ENCODE data around the gene SBF2. TPM values are rescaled to one million over a fixed set of nuclear protein-coding genes. Genes with fewer than 3 reads are reported as not detected.
A peak's percentile ranks its signal among the peaks of the same experiment; 100 is the strongest.

The SBF2 gene
- total RNA-seq, 1 experiment from 2014 or later: 30.2 TPM

- H4K5ac ChIP-seq (ENCODE audit: insufficient read length, low read depth, low read length): no peak overlapping the region
- H3K9ac ChIP-seq (ENCODE audit: extremely low read depth, insufficient read length, low read length): no peak overlapping the region
- peaks cover 9% of the 10 kb centered on the region for H3K23me2 ChIP-seq (ENCODE audit: insufficient read length, low read depth, low read length, poor library complexity, severe bottlenecking)
- TF ChIP-seq CTCF (conservative IDR thresholded peaks at IDR 0.05): no peak
- no peak overlapping the region for H4K8ac ChIP-seq (replicated peaks; ENCODE audit: insufficient read length, low read depth, low read length)
- H3K4me3 Mint-ChIP-seq: peak overlapping the region; percentile 57 to 65; a peak in 4 of 5 replicates
- 0 out of 2 replicates have a peak, but pooled peaks cover 3% of the 10 kb centered on the region for H3K4me1 ChIP-seq (ENCODE audit: insufficient read depth, low read length)
- no peak overlapping the region for H2BK12ac ChIP-seq (ENCODE audit: insufficient read length, low read depth, low read length)
- no peak overlapping the region for H3K27ac Mint-ChIP-seq
- H3K79me2 ChIP-seq (ENCODE audit: insufficient read depth, low read length): no peaks in the 10 kb centered on the region
- peak overlapping the region; percentile 70 for H3K4me2 ChIP-seq (ENCODE audit: insufficient read depth, insufficient read length, low read length)
- no peak overlapping the region for H2AFZ ChIP-seq (ENCODE audit: low read length)
- no peaks in the 10 kb centered on the region; a peak in 1 of 5 replicates for H3K9me3 Mint-ChIP-seq
- no CpG with 5 or more reads among the region's 10 CpGs for WGBS (ENCODE audit: extremely low coverage, insufficient read length, low lambda C conversion rate)
- no peaks in the 10 kb centered on the region for H3K27me3 Mint-ChIP-seq (ENCODE audit: low read depth)
- no peak overlapping the region for H3K4ac ChIP-seq (ENCODE audit: low read depth, low read length)
- H4K91ac ChIP-seq (ENCODE audit: insufficient read length, low read depth, low read length): no peak overlapping the region
- no peak overlapping the region for H3K56ac ChIP-seq (ENCODE audit: insufficient read length, low read depth, low read length)
- no peak overlapping the region for H2BK20ac ChIP-seq (ENCODE audit: low read depth, low read length, poor library complexity, severe bottlenecking)
- no peak overlapping the region for H3K18ac ChIP-seq (ENCODE audit: insufficient read length, low read depth, low read length)
- no peak overlapping the region for H2BK5ac ChIP-seq (ENCODE audit: insufficient read length, low read length)
- no peaks in the 10 kb centered on the region for H3K9me3 ChIP-seq (ENCODE audit: control insufficient read depth, low read depth, low read length)
- H2BK120ac ChIP-seq (ENCODE audit: low read depth, low read length, poor library complexity, severe bottlenecking): no peak overlapping the region
- H2BK15ac ChIP-seq (ENCODE audit: low read depth, low read length): no peak overlapping the region
- no peak overlapping the region for H3T11ph ChIP-seq (ENCODE audit: low read length)
- H3K27me3 ChIP-seq (ENCODE audit: insufficient read depth, low read length): no peaks in the 10 kb centered on the region
- no peak overlapping the region for H3K27ac ChIP-seq (ENCODE audit: insufficient read length, low read depth, low read length)
- H2AK5ac ChIP-seq (ENCODE audit: insufficient read length, low read length): no peak overlapping the region
- no peaks in the 10 kb centered on the region for H3K36me3 Mint-ChIP-seq (ENCODE audit: insufficient read depth in 1 of 3, low read depth in 3 of 3)
- H3K79me1 ChIP-seq (ENCODE audit: insufficient read depth, low read depth, low read length, poor library complexity, severe bottlenecking): no peaks in the 10 kb centered on the region
- no peak overlapping the region for H3K23ac ChIP-seq (ENCODE audit: insufficient read length, low read depth, low read length)
- no peak overlapping the region for H3K14ac ChIP-seq (ENCODE audit: insufficient read depth, low read length)
- no peak for DNase-seq
- peaks cover 20 to 22% of the 10 kb centered on the region in 2 experiments for H3K4me1 Mint-ChIP-seq
- no peaks in the 10 kb centered on the region for H4K20me1 ChIP-seq (ENCODE audit: control insufficient read depth, insufficient read depth, insufficient read length)
These were observed 534.4 kb downstream of the SBF2 start for GRCh38 chr11:9759519-9760192.

Data from H9 (cell line).